Measurements from ENCODE around the gene STK11.

The STK11 gene

GRCh38 chr19:1275260-1275975, 69.8 kb downstream of the STK11 start, which contains the start of gene FAM174C:
TSS of gene FAM174C (plus strand) at chr19:1275530. CDS start at chr19:1275550, 20 bp downstream.
- peak; percentile 93 for DNase-seq

- no peak for DNase-seq
Measured at GRCh38 chr19:1275976-1276627, 70.5 kb downstream of the STK11 start.

- no peak for DNase-seq
Measured at GRCh38 chr19:1276628-1277022, 71.0 kb downstream of the STK11 start.

- no peak for DNase-seq
Measured at GRCh38 chr19:1277061-1277460, 71.5 kb downstream of the STK11 start.

Measured in midbrain (tissue), 1 donor.